ENCODE measurements around the gene FMOD. TPM values are rescaled to one million over a fixed set of nuclear protein-coding genes. Genes with fewer than 3 reads are reported as not detected.

FMOD gene
- polyA plus RNA-seq (2012; ENCODE audit: insufficient read length, low read depth) = not detected

- TF ChIP-seq REST (IDR thresholded peaks at IDR 0.05; ENCODE audit: insufficient read depth in 1 of 2, low read depth in 2 of 2, low read length in 2 of 2) = no peak
- TF ChIP-seq SIN3A (IDR thresholded peaks at IDR 0.05; ENCODE audit: borderline replicate concordance, insufficient read depth, low read length) = no peak
- no peak for TF ChIP-seq FOXP2 (optimal IDR thresholded peaks at IDR 0.05; ENCODE audit: borderline replicate concordance, extremely low read depth, extremely low read length, insufficient read depth)
- no peak for TF ChIP-seq TAF1 (IDR thresholded peaks at IDR 0.05; ENCODE audit: borderline replicate concordance, insufficient read depth, low read length)
- TF ChIP-seq POLR2AphosphoS5 (IDR thresholded peaks at IDR 0.05; ENCODE audit: low read depth, low read length) = no peak
These were observed at the start of gene FMOD for GRCh38 chr1:203351037-203351625. Gene FMOD, minus strand, starts transcription at chr1:203351122. Its CDS starts 2,852 bp downstream, at chr1:203348270.

- TF ChIP-seq FOXP2 (optimal IDR thresholded peaks at IDR 0.05; ENCODE audit: borderline replicate concordance, extremely low read depth, extremely low read length, insufficient read depth) (no peak), SIN3A (IDR thresholded peaks at IDR 0.05; ENCODE audit: borderline replicate concordance, insufficient read depth, low read length) (no peak), TAF1 (IDR thresholded peaks at IDR 0.05; ENCODE audit: borderline replicate concordance, insufficient read depth, low read length) (no peak), REST (IDR thresholded peaks at IDR 0.05; ENCODE audit: insufficient read depth in 1 of 2, low read depth in 2 of 2, low read length in 2 of 2) (no peak), POLR2AphosphoS5 (IDR thresholded peaks at IDR 0.05; ENCODE audit: low read depth, low read length) (no peak)
These were observed 45.8 kb upstream of the FMOD start for GRCh38 chr1:203396595-203397194.

- TF ChIP-seq TAF1 (IDR thresholded peaks at IDR 0.05; ENCODE audit: borderline replicate concordance, insufficient read depth, low read length) (no peak), FOXP2 (optimal IDR thresholded peaks at IDR 0.05; ENCODE audit: borderline replicate concordance, extremely low read depth, extremely low read length, insufficient read depth) (no peak), SIN3A (IDR thresholded peaks at IDR 0.05; ENCODE audit: borderline replicate concordance, insufficient read depth, low read length) (no peak), REST (IDR thresholded peaks at IDR 0.05; ENCODE audit: insufficient read depth in 1 of 2, low read depth in 2 of 2, low read length in 2 of 2) (no peak), POLR2AphosphoS5 (IDR thresholded peaks at IDR 0.05; ENCODE audit: low read depth, low read length) (no peak)
These were observed 44.8 kb upstream of the FMOD start for GRCh38 chr1:203395751-203396150.

GRCh38 chr1:203390298-203390697 is 39.4 kb upstream of the FMOD start:
- TF ChIP-seq REST (IDR thresholded peaks at IDR 0.05; ENCODE audit: insufficient read depth in 1 of 2, low read depth in 2 of 2, low read length in 2 of 2) (no peak), TAF1 (IDR thresholded peaks at IDR 0.05; ENCODE audit: borderline replicate concordance, insufficient read depth, low read length) (no peak), POLR2AphosphoS5 (IDR thresholded peaks at IDR 0.05; ENCODE audit: low read depth, low read length) (no peak), FOXP2 (optimal IDR thresholded peaks at IDR 0.05; ENCODE audit: borderline replicate concordance, extremely low read depth, extremely low read length, insufficient read depth) (no peak), SIN3A (IDR thresholded peaks at IDR 0.05; ENCODE audit: borderline replicate concordance, insufficient read depth, low read length) (no peak)
